OCI-LY1 (cell line): ENCODE measurements around the gene CSGALNACT2.
"Not testable (repeated sequence)": the region's sequence is repeated elsewhere in the genome, so short reads cannot be mapped to it uniquely, and the experiment has no call there.

Experiments
- CTCF ChIP-seq: fragments of 200-600 bp; sonication (generic), shearing (Covaris generic); IDR thresholded peaks from 2 replicates; pipeline ENCODE4 v1.5.1; 2017; ENCODE audit warnings: mild to moderate bottlenecking, antibody characterized with exemption, low read length, moderate library complexity, mixed read lengths
- EZH2 ChIP-seq: fragments of 200-600 bp; sonication (generic), shearing (Covaris generic); IDR thresholded peaks from 2 replicates; pipeline ENCODE4 v1.8.0; 2017; ENCODE audit warnings: borderline replicate concordance, mixed run types, mild to moderate bottlenecking, antibody characterized with exemption, low read length, moderate library complexity, mixed read lengths

GRCh38 chr10:43183764-43184163 is 45.5 kb downstream of the CSGALNACT2 start:
- not testable (repeated sequence) for TF ChIP-seq CTCF, EZH2
